Dedifferentiated amniotic fluid mesenchymal stem cell (primary cell): ENCODE results near the gene NUP214.
"Not testable (repeated sequence)": the region's sequence is repeated elsewhere in the genome, so short reads cannot be mapped to it uniquely, and the experiment has no call there.

Source experiments
- DNase-seq: peaks from one replicate; pipeline ENCODE4 v3.0.0-alpha.2; 2016; ENCODE audit errors: extremely low spot score

The NUP214 gene

GRCh38 chr9:131160416-131161112 is 35.2 kb downstream of the NUP214 start:
- DNase-seq, result no peak

GRCh38 chr9:131161585-131161984 is 36.2 kb downstream of the NUP214 start:
- no peak for DNase-seq

GRCh38 chr9:131162886-131163285 is 37.5 kb downstream of the NUP214 start:
- no peak for DNase-seq

DNA sequence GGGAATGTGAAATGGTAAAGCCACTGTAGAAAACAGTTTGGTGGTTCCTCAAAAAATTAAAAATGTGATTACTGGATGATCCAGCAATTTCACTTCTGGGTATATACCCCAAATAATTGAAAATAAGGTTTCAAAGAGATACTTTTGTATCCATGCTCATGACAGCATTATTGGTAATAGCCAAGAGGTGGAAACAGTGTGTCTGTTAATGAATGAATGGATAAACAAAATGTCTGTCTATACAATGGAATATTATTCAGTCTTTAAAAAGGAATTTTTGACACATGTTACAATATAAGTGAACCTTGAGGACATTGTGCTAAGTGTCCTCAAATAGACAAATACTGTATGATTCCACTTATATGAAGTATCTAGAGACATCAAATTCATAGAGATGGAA is 40.1 kb downstream of the NUP214 start:
- no peak for DNase-seq

- no peak for DNase-seq
Observed at GRCh38 chr9:131167146-131167692, 41.8 kb downstream of the NUP214 start.

DNA sequence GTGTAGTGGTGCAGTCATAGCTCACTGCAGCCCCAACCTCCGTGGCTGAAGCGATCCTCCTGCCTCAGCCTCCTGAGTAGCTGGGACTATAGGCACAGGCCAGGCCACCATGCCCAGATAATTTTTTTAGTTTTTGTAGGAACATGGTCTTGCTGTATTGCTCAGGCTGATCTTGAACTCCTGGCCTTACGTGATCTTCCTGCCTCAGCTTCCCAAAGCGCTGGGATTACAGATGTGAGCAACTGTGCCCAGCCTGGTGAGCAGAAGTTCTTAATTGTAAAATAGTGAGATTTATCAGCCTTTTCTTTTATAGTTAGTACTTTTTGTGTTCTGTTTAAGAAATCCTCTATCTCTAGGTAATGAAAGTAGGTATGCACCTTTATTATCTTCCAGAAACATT is 42.5 kb downstream of the NUP214 start:
- DNase-seq, result no peak

- no peak for DNase-seq
Observed at GRCh38 chr9:131169563-131170240, 44.3 kb downstream of the NUP214 start.

DNA sequence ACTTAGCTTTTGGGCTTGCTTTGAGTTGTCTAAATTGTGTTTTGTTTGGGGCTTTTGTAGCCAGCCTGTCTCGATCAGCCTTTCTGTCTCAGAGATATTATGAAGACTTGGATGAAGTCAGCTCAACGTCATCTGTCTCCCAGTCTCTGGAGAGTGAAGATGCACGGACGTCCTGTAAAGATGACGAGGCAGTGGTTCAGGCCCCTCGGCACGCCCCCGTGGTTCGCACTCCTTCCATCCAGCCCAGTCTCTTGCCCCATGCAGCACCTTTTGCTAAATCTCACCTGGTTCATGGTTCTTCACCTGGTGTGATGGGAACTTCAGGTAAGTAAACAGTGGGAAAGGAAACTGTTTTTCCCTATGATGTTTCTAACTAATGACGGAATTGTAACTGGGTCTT is 48.6 kb downstream of the NUP214 start:
- no peak for DNase-seq

DNA sequence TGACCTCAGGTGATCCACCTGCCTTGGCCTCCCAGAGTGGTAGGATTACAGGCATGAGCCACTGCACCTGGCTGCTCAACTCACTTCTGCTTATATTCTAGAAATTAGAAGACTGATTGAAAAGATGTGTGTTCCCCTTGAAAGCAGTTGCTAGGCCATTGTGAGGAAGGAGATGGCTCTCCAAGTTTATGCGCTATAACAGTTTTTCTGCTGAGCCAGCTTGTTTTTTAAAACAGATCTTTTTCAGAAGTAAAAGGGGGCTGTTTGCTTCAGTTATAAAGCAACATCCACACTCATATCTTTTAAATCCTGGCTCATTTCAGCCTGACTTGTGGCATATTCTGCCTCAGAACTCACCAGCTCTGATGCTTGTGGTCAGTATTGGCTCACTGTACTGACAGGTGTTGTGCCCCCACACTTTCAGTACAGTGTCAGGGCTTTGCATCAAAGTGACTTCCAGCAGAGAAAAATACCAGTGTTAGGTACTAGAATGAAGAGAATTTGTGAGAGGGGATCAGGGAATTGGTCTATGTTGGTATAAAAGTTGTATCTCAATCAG is 49.4 kb downstream of the NUP214 start:
- no peak for DNase-seq

GRCh38 chr9:131177898-131178297 is 52.5 kb downstream of the NUP214 start:
- DNase-seq, result no peak

- DNase-seq, result no peak
Observed at GRCh38 chr9:131178382-131178781, 53.0 kb downstream of the NUP214 start.

- DNase-seq, result no peak
Observed at GRCh38 chr9:131178926-131179325, 53.5 kb downstream of the NUP214 start.

DNA sequence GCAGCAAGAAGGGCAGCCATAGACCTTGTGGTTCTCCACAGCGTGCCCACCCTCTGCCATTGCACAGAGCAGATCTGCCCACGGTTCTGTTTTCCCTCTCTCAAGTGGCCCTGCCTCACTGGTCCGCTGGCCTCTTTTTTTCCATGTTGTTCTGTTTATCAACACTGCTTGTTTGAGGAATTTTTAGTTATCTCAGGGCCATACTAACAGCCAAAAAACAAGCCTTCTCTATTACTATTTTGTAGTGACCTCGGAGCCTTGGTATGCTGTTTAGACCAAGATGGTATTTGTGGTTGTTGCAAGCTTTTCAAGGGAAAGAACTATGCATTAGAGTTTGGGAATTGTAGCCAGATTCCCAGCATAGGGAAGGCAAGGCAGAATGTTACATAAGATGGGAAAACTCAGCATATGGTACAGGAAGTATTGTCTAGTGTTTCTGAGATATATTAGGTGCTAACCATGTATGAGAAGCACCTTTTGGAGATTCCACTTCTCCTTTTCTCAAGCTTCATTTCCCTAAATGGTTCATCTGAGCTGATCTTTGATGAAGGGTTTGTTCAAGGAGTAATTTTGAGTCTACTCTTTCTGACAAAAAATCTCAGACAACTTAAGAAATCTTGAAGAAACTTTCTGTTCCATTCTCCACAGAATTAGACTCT is 54.3 kb downstream of the NUP214 start:
- DNase-seq, result peak; percentile 92

DNA sequence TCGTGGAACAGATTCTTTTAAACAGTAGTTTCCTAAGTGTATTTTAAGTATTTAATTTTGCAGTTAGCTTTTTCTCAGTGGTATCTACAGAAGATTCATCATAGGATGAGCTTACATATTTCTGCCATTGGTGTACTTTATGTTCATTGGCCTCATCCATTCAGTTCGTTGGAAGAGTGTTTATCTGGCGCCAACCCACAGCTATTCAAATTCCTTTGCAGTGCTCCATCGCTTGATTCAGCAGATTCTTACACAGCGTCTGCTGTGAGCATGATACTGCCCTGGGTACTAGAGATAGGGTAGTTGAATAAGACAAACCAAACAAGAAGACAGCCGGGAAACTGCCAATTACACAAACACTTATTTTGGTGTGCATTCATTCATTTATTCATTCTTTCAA is 55.1 kb downstream of the NUP214 start:
- DNase-seq, result peak; percentile 89

GRCh38 chr9:131181091-131181681 is 55.8 kb downstream of the NUP214 start:
- no peak for DNase-seq

DNA sequence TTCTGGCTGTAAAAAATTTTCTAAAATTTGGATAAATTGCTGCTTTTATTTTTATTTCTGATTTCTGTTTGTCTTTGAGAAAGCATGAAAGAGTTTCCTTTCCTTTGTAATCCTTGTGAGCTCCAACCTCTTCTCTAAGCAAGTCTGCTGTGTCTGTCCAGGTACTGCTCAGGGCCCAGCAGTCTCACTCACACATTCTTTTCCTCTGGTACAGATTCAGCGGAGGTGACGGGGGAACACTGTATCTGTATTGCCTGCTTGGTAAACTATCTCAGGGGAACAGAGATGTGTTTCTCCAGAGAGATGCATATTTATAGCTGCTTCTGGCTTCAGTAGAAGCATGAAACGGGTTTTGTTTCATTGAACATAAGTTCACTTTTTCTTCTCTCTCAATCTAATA is 60.5 kb downstream of the NUP214 start:
- no peak for DNase-seq

- DNase-seq, result no peak
Observed at GRCh38 chr9:131186622-131187021, 61.2 kb downstream of the NUP214 start.

DNA sequence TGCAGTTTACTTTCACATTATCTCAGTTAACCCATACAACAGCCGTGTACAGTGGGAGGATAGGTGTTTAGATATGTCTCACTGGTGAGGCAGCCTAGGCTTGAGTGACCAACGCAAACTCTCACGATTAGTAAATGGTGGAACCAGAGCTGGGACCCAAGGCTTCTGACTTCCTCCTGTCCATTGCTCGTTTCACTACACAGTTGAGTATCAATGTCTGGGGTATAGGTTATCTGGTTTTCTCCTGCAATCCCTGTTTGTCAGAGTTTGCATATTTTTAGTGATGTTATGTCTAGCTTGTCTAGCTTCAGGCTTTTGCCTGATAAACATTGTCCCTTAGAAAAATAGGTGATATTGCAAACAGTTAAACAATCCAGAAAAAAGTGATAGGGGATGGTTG is 62.6 kb downstream of the NUP214 start:
- no peak for DNase-seq

- no peak for DNase-seq
Observed at GRCh38 chr9:131188976-131189375, 63.6 kb downstream of the NUP214 start.

- no peak for DNase-seq
Observed at GRCh38 chr9:131190191-131190590, 64.8 kb downstream of the NUP214 start.

DNA sequence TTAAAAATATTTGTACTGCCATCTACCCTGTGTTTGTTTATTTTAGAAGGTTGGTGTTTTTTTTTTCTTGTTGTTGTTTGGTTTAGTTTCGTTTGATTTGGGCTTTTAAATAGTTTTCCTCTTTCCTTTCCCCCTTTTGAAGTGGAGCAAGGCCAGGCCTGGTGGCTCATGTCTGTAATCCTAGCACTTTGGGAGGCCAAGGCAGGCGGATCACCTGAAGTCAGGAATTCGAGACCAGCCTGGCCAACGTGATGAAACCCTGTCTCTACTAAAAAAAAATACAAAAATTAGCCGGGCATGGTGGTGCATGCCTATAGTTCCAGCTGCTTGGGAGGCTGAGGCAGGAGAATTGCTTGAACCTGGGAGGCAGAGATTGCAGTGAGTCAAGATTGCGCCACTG is 65.6 kb downstream of the NUP214 start:
- DNase-seq, result not testable (repeated sequence)

DNA sequence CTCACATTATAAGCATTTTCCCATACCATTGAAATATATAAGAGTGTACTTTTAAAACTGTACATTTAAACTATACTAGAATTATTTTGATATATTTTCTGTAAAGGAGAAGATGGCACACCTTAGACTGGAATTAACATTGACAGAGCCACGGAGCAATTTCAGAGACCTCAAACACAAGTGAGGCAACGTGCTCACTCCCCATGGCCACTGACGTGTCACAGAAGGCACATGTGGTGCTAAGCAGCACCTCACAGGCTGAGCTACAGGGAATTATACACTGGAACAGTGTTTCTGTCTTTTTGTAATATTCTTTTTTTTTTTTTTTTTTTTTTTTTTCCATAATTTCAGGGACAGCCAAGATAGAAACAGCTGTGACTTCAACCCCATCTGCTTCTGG is 66.5 kb downstream of the NUP214 start:
- DNase-seq, result no peak
